Neural progenitor cell (in vitro differentiated cells): ENCODE data around the gene BMP2. TPM values are rescaled to one million over a fixed set of nuclear protein-coding genes. Genes with fewer than 3 reads are reported as not detected.

Experiments used
- DNase-seq: peaks from one replicate; pipeline ENCODE4 v3.0.0-alpha.2; 2016; ENCODE audit warnings: low spot score
- H2AFZ ChIP-seq: fragments of 200-600 bp; sonication (generic); replicated peaks from 2 replicates; pipeline ENCODE4 v1.6.1; 2016; ENCODE audit warnings: antibody characterized with exemption
- H3F3A ChIP-seq: fragments of 200-600 bp; sonication (generic); 2 replicates; pipeline ENCODE4 v1.6.1; 2016; ENCODE audit warnings: antibody characterized with exemption, low read depth
- H3K27ac ChIP-seq: fragments of 200-600 bp; sonication (generic); 2 replicates; pipeline ENCODE4 v1.5.1; 2016; ENCODE audit warnings: mild to moderate bottlenecking
- H3K27me3 ChIP-seq: fragments of 200-600 bp; sonication (generic); 2 replicates; pipeline ENCODE4 v1.6.1; 2016; ENCODE audit warnings: mild to moderate bottlenecking, moderate library complexity
- H3K36me3 ChIP-seq: fragments of 200-600 bp; sonication (generic); 2 replicates; pipeline ENCODE4 v1.5.1; 2016
- H3K4me1 ChIP-seq: fragments of 200-600 bp; sonication (generic); 2 replicates; pipeline ENCODE4 v1.6.1; 2016; ENCODE audit warnings: mixed run types
- H3K4me2 ChIP-seq: fragments of 200-600 bp; sonication (generic); 2 replicates; pipeline ENCODE4 v1.6.1; 2016
- H3K4me3 ChIP-seq: fragments of 200-600 bp; sonication (generic); 2 replicates; pipeline ENCODE4 v1.5.1; 2016
- H3K79me2 ChIP-seq: fragments of 200-600 bp; sonication (generic); 2 replicates; pipeline ENCODE4 v1.6.1; 2016; ENCODE audit warnings: low read depth
- H3K9ac ChIP-seq: fragments of 200-600 bp; sonication (generic); 2 replicates; pipeline ENCODE4 v1.6.1; 2016
- H3K9me3 ChIP-seq: fragments of 200-600 bp; sonication (generic); 2 replicates; pipeline ENCODE4 v1.5.1; 2016; ENCODE audit warnings: low read depth
- H4K20me1 ChIP-seq: fragments of 200-600 bp; sonication (generic); 2 replicates; pipeline ENCODE4 v1.6.1; 2016; ENCODE audit warnings: low read depth
- H3K27ac Mint-ChIP-seq: 3 replicates; pipeline ENCODE4 v1.8.0; 2021; ENCODE audit warnings: mixed read lengths
- H3K27me3 Mint-ChIP-seq: 2 replicates; pipeline ENCODE4 v1.8.0; 2022; ENCODE audit warnings: low read depth, mild to moderate bottlenecking, inconsistent platforms, moderate library complexity, mixed read lengths; ENCODE audit not compliant: insufficient read depth
- H3K36me3 Mint-ChIP-seq: 3 replicates; pipeline ENCODE4 v1.8.0; 2021; ENCODE audit warnings: mixed read lengths
- H3K4me1 Mint-ChIP-seq: 3 replicates; pipeline ENCODE4 v1.8.0; 2021; ENCODE audit warnings: mixed read lengths
- H3K4me3 Mint-ChIP-seq: 3 replicates; pipeline ENCODE4 v1.8.0; 2021; ENCODE audit warnings: mild to moderate bottlenecking, moderate library complexity, mixed read lengths
- H3K9me3 Mint-ChIP-seq: 3 replicates; pipeline ENCODE4 v1.8.0; 2020; ENCODE audit warnings: mixed read lengths
- EZH2 ChIP-seq: fragments of 200-600 bp; sonication (generic); IDR thresholded peaks from 2 replicates; pipeline ENCODE4 v1.6.1; 2017; ENCODE audit warnings: antibody characterized with exemption, mild to moderate bottlenecking, moderate library complexity
- EZH2phosphoT487 ChIP-seq: fragments of 200-600 bp; sonication (generic); IDR thresholded peaks from 2 replicates; pipeline ENCODE4 v1.6.1; 2017; ENCODE audit warnings: antibody characterized with exemption
- total RNA-seq: library from RNA; depleted of rRNA; stranded (reverse); fragments of >200 nt; gene quantifications from 2 replicates; pipeline ENCODE4 v1.2.3, GENCODE V29; 2015; ENCODE audit warnings: low replicate concordance
- TF ChIP-seq, protein P1 (sequence below): fragments of 200-600 bp; sonication (generic); IDR thresholded peaks from 2 replicates; pipeline ENCODE4 v1.5.1; 2017; ENCODE audit warnings: antibody characterized with exemption, mild to moderate bottlenecking

BMP2 gene
- total RNA-seq, 1 donor from 2014 or later, result 7.2 TPM

DNA sequence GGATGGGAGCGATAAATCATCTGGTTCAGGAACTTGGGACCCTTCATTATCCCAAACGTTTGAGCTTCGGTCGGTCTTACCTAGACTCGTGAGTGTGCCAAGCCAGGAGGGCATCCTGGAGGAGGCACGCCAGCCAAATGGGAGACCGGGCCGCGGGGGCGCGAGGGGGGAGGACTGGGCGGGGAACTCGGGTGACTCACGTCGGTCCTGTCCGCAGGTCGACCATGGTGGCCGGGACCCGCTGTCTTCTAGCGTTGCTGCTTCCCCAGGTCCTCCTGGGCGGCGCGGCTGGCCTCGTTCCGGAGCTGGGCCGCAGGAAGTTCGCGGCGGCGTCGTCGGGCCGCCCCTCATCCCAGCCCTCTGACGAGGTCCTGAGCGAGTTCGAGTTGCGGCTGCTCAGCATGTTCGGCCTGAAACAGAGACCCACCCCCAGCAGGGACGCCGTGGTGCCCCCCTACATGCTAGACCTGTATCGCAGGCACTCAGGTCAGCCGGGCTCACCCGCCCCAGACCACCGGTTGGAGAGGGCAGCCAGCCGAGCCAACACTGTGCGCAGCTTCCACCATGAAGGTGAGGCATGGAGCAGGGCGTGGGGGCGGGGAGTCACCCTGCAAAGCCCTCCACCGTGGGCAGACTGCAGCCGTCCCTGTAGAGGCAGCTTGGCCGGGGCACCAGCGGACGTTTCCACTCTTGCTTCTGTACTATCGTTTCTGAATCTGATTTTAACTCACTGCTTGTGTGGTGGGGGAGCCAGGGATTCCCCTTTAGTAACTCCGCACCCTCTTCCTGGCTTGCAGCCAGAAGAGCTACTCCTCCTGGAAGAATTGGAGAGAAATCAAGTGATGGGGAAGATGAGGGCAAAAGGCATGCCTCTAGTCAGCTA, 2.7 kb downstream of the BMP2 start:
- peaks cover 50% of the 10 kb centered on the region for H3K27me3 ChIP-seq
- H3K4me2 ChIP-seq, result peak overlapping the region; percentile 84
- no peak overlapping the region for H3K9ac ChIP-seq
- H3K36me3 Mint-ChIP-seq, result peaks cover 10% of the 10 kb centered on the region
- H3K27me3 Mint-ChIP-seq, result peaks cover 24% of the 10 kb centered on the region
- H3F3A ChIP-seq, result peaks cover 34% of the 10 kb centered on the region
- H2AFZ ChIP-seq, result peak overlapping the region; percentile 77
- peak overlapping the region; percentile 21 for H3K27ac Mint-ChIP-seq
- no peaks in the 10 kb centered on the region for H3K9me3 ChIP-seq
- H3K4me1 ChIP-seq, result peaks cover 24% of the 10 kb centered on the region
- H3K4me3 Mint-ChIP-seq, result peak overlapping the region; percentile 87
- H3K79me2 ChIP-seq, result peaks cover 23% of the 10 kb centered on the region
- DNase-seq, result peak; percentile 64
- peaks cover 36% of the 10 kb centered on the region for H3K4me1 Mint-ChIP-seq
- no peak for TF ChIP-seq EZH2phosphoT487
- no peak for TF ChIP-seq EZH2
- TF ChIP-seq, protein P1, sequence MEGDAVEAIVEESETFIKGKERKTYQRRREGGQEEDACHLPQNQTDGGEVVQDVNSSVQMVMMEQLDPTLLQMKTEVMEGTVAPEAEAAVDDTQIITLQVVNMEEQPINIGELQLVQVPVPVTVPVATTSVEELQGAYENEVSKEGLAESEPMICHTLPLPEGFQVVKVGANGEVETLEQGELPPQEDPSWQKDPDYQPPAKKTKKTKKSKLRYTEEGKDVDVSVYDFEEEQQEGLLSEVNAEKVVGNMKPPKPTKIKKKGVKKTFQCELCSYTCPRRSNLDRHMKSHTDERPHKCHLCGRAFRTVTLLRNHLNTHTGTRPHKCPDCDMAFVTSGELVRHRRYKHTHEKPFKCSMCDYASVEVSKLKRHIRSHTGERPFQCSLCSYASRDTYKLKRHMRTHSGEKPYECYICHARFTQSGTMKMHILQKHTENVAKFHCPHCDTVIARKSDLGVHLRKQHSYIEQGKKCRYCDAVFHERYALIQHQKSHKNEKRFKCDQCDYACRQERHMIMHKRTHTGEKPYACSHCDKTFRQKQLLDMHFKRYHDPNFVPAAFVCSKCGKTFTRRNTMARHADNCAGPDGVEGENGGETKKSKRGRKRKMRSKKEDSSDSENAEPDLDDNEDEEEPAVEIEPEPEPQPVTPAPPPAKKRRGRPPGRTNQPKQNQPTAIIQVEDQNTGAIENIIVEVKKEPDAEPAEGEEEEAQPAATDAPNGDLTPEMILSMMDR, result no peak
- peaks cover 2% of the 10 kb centered on the region for H3K9me3 Mint-ChIP-seq
- no peaks in the 10 kb centered on the region for H3K36me3 ChIP-seq
- H4K20me1 ChIP-seq, result peaks cover 21% of the 10 kb centered on the region
- no peak overlapping the region for H3K27ac ChIP-seq
- peak overlapping the region; percentile 92 for H3K4me3 ChIP-seq

DNA sequence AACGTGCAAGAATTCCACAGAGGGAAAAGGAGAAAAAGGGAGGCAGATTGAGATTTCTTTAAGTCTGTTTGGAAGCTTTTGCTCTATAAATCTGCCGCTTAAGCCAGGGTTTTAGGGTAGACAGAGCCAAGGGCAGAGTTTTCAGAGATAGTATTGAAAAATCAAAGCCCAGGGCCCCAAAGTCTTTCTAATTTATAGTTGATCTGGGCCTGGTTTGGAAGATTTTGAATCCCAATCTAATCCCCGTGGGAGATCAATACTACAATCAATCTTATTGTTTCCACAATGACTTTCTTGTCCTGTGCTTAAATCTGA, 3.3 kb downstream of the BMP2 start:
- Histone ChIP-seq H3K9ac (no peak overlapping the region), H4K20me1 (peaks cover 21% of the 10 kb centered on the region), H2AFZ (peak overlapping the region; percentile 77), H3K4me1 (peaks cover 24% of the 10 kb centered on the region), H3K27ac (no peak overlapping the region), H3K79me2 (peaks cover 23% of the 10 kb centered on the region), H3K36me3 (no peaks in the 10 kb centered on the region), H3K9me3 (no peaks in the 10 kb centered on the region), H3K27me3 (peaks cover 50% of the 10 kb centered on the region), H3K4me2 (peak overlapping the region; percentile 84), H3K4me3 (peak overlapping the region; percentile 92), H3F3A (peaks cover 34% of the 10 kb centered on the region)
- peak overlapping the region; percentile 87 for H3K4me3 Mint-ChIP-seq
- H3K4me1 Mint-ChIP-seq, result peaks cover 32% of the 10 kb centered on the region
- H3K9me3 Mint-ChIP-seq, result peaks cover 2% of the 10 kb centered on the region
- peak overlapping the region; percentile 21 for H3K27ac Mint-ChIP-seq
- H3K36me3 Mint-ChIP-seq, result peaks cover 16% of the 10 kb centered on the region
- TF ChIP-seq EZH2phosphoT487 (no peak), EZH2 (no peak)
- TF ChIP-seq, protein P1, result no peak
- H3K27me3 Mint-ChIP-seq, result peaks cover 22% of the 10 kb centered on the region
- peak; percentile 8 for DNase-seq

DNA sequence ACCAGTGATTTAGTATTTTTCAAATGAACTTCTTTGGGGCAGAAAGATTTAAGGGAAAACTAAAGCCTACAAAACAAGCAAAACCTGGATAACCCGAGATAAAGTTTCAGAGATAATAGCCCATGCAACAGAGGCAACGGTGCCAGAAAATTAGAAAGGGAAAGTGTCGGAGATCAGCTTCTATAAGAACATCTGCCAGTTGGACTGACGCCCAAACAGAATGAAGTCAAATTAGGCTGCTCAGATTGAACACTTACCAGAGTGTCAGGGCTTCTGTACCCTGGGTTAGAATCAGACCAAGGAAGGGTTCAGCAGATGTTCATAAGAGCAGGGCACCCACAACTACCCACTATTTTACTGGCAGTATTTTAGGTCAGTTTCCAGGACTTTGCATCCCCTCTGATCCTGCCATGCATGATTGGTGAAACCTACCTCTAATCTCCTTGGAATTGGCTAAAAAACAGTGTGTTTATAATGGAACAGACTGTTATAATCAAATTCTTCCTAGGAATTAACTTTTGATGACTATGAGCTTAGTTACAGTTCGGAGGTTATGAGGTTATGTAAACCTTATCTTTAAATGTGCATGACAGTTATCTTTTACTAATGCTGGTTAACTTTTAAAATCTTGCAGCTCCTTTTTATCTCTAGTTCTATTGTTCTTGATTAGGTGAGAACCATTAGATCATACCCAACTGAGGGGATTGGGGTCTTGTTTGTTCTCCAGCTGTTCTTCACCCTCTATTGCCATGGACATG, 13.1 kb downstream of the BMP2 start:
- H3K27ac ChIP-seq, result no peak overlapping the region
- H3K4me3 ChIP-seq, result no peak overlapping the region
- no peaks in the 10 kb centered on the region for H3K9me3 ChIP-seq
- no peaks in the 10 kb centered on the region for H4K20me1 ChIP-seq
- H3K9me3 Mint-ChIP-seq, result no peaks in the 10 kb centered on the region
- peaks cover 9% of the 10 kb centered on the region for H3K36me3 Mint-ChIP-seq
- H3K4me3 Mint-ChIP-seq, result no peak overlapping the region
- H3K9ac ChIP-seq, result no peak overlapping the region
- no peak overlapping the region for H3K27ac Mint-ChIP-seq
- H2AFZ ChIP-seq, result no peak overlapping the region
- peaks cover 14% of the 10 kb centered on the region for H3F3A ChIP-seq
- H3K4me1 Mint-ChIP-seq, result peaks cover 6% of the 10 kb centered on the region
- DNase-seq, result no peak
- TF ChIP-seq, protein P1, result no peak
- no peak for TF ChIP-seq EZH2
- TF ChIP-seq EZH2phosphoT487, result no peak
- peaks cover 24% of the 10 kb centered on the region for H3K4me1 ChIP-seq
- no peaks in the 10 kb centered on the region for H3K79me2 ChIP-seq
- H3K27me3 Mint-ChIP-seq, result no peaks in the 10 kb centered on the region
- no peak overlapping the region for H3K4me2 ChIP-seq
- no peaks in the 10 kb centered on the region for H3K36me3 ChIP-seq
- H3K27me3 ChIP-seq, result no peaks in the 10 kb centered on the region
